ENCODE measurements around the gene CLTRN.

The CLTRN gene

GRCh38 chrX:15645266-15645665 lies 19.3 kb downstream of the CLTRN start:
- H3K4me1 ChIP-seq: no peaks in the 10 kb centered on the region
- no peak overlapping the region for H3K4me2 ChIP-seq
- H3K36me3 ChIP-seq: no peaks in the 10 kb centered on the region
- H3K27me3 ChIP-seq: peaks cover 80 to 89% (median 83%) of the 10 kb centered on the region in 11 experiments
- no peak for TF ChIP-seq Cebpa-rat (IDR thresholded peaks at IDR 0.05)
- peaks cover 0 to 7% (median 0%) of the 10 kb centered on the region in 11 experiments; a peak in 3 of 22 replicates for H3K9me3 ChIP-seq (replicated peaks in 1 of 11)
- H4K20me1 ChIP-seq: no peaks in the 10 kb centered on the region; a peak in 1 of 22 replicates
- no peak overlapping the region for H3K27ac ChIP-seq
- no peak overlapping the region for H3K4me3 ChIP-seq
- H3K9ac ChIP-seq: no peak overlapping the region

- Histone ChIP-seq H3K4me1 (no peaks in the 10 kb centered on the region), H4K20me1 (no peaks in the 10 kb centered on the region; a peak in 1 of 22 replicates), H3K27me3 (peaks cover 81 to 89% (median 83%) of the 10 kb centered on the region in 11 experiments), H3K27ac (no peak overlapping the region), H3K4me2 (no peak overlapping the region), H3K4me3 (no peak overlapping the region), H3K9ac (no peak overlapping the region), H3K9me3 (replicated peaks in 1 of 11) (peaks cover 0 to 7% (median 0%) of the 10 kb centered on the region in 11 experiments; a peak in 3 of 22 replicates), H3K36me3 (no peaks in the 10 kb centered on the region)
- peak in 4 of 11 experiments; percentile 34 to 62 (median 46); a peak in 2 of 22 replicates for TF ChIP-seq Cebpa-rat (IDR thresholded peaks at IDR 0.05)
Observed at GRCh38 chrX:15644560-15644872, 20.1 kb downstream of the CLTRN start.

GRCh38 chrX:15643786-15644559 lies 20.6 kb downstream of the CLTRN start:
- H3K9ac ChIP-seq: no peak overlapping the region
- H3K4me2 ChIP-seq: no peak overlapping the region
- H4K20me1 ChIP-seq: no peaks in the 10 kb centered on the region; a peak in 1 of 22 replicates
- TF ChIP-seq Cebpa-rat (IDR thresholded peaks at IDR 0.05): no peak
- H3K27ac ChIP-seq: no peak overlapping the region
- no peaks in the 10 kb centered on the region for H3K36me3 ChIP-seq
- H3K9me3 ChIP-seq (replicated peaks in 1 of 11): peaks cover 0 to 7% (median 0%) of the 10 kb centered on the region in 11 experiments; a peak in 3 of 22 replicates
- H3K4me1 ChIP-seq: no peaks in the 10 kb centered on the region
- H3K4me3 ChIP-seq: no peak overlapping the region
- H3K27me3 ChIP-seq: peaks cover 81 to 90% (median 83%) of the 10 kb centered on the region in 11 experiments

- H3K9ac ChIP-seq: no peak overlapping the region
- TF ChIP-seq Cebpa-rat (IDR thresholded peaks at IDR 0.05): no peak
- H3K27me3 ChIP-seq: peaks cover 89 to 98% (median 96%) of the 10 kb centered on the region in 11 experiments
- no peaks in the 10 kb centered on the region; a peak in 1 of 22 replicates for H4K20me1 ChIP-seq
- H3K4me1 ChIP-seq: no peaks in the 10 kb centered on the region
- peaks cover 0 to 19% (median 5%) of the 10 kb centered on the region in 11 experiments; a peak in 9 of 22 replicates for H3K9me3 ChIP-seq (replicated peaks in 1 of 11)
- H3K4me3 ChIP-seq: no peak overlapping the region
- no peaks in the 10 kb centered on the region for H3K36me3 ChIP-seq
- no peak overlapping the region for H3K4me2 ChIP-seq
- no peak overlapping the region for H3K27ac ChIP-seq
Observed at GRCh38 chrX:15631637-15632036, 33.0 kb downstream of the CLTRN start.

- Histone ChIP-seq H3K36me3 (no peaks in the 10 kb centered on the region), H3K4me2 (no peak overlapping the region), H3K27me3 (peaks cover 87 to 94% (median 92%) of the 10 kb centered on the region in 11 experiments), H3K9me3 (replicated peaks in 1 of 11) (peaks cover 0 to 10% (median 0%) of the 10 kb centered on the region in 11 experiments; a peak in 3 of 22 replicates), H4K20me1 (no peaks in the 10 kb centered on the region; a peak in 2 of 22 replicates), H3K27ac (no peak overlapping the region), H3K9ac (no peak overlapping the region), H3K4me3 (no peak overlapping the region), H3K4me1 (no peaks in the 10 kb centered on the region)
- TF ChIP-seq Cebpa-rat (IDR thresholded peaks at IDR 0.05): no peak
Observed at GRCh38 chrX:15623054-15623453, 41.6 kb downstream of the CLTRN start.

- TF ChIP-seq Cebpa-rat (IDR thresholded peaks at IDR 0.05): no peak
- Histone ChIP-seq H3K4me3 (no peak overlapping the region), H3K4me2 (no peak overlapping the region), H3K9me3 (replicated peaks in 1 of 11) (peaks cover 0 to 6% (median 0%) of the 10 kb centered on the region in 11 experiments; a peak in 3 of 22 replicates), H3K4me1 (no peaks in the 10 kb centered on the region), H4K20me1 (no peaks in the 10 kb centered on the region; a peak in 1 of 22 replicates), H3K27ac (no peak overlapping the region), H3K27me3 (peaks cover 96 to 100% (median 98%) of the 10 kb centered on the region in 11 experiments), H3K9ac (no peak overlapping the region), H3K36me3 (no peaks in the 10 kb centered on the region)
Observed at GRCh38 chrX:15619053-15619755, 45.4 kb downstream of the CLTRN start.

GRCh38 chrX:15617111-15617510 lies 47.5 kb downstream of the CLTRN start:
- H3K4me3 ChIP-seq: no peak overlapping the region
- H3K27ac ChIP-seq: no peak overlapping the region
- no peaks in the 10 kb centered on the region; a peak in 1 of 22 replicates for H4K20me1 ChIP-seq
- H3K36me3 ChIP-seq: no peaks in the 10 kb centered on the region
- no peaks in the 10 kb centered on the region for H3K4me1 ChIP-seq
- TF ChIP-seq Cebpa-rat (IDR thresholded peaks at IDR 0.05): no peak
- peaks cover 98 to 100% (median 99%) of the 10 kb centered on the region in 11 experiments for H3K27me3 ChIP-seq
- H3K9ac ChIP-seq: no peak overlapping the region
- H3K9me3 ChIP-seq (replicated peaks in 1 of 11): no peaks in the 10 kb centered on the region
- H3K4me2 ChIP-seq: no peak overlapping the region

GRCh38 chrX:15616531-15616930 lies 48.1 kb downstream of the CLTRN start:
- H3K4me3 ChIP-seq: no peak overlapping the region
- H3K4me2 ChIP-seq: no peak overlapping the region
- no peaks in the 10 kb centered on the region for H3K36me3 ChIP-seq
- TF ChIP-seq Cebpa-rat (IDR thresholded peaks at IDR 0.05): no peak
- H3K9ac ChIP-seq: no peak overlapping the region
- no peaks in the 10 kb centered on the region; a peak in 1 of 22 replicates for H4K20me1 ChIP-seq
- H3K4me1 ChIP-seq: no peaks in the 10 kb centered on the region
- no peaks in the 10 kb centered on the region for H3K9me3 ChIP-seq (replicated peaks in 1 of 11)
- H3K27me3 ChIP-seq: peaks cover 98 to 100% (median 99%) of the 10 kb centered on the region in 11 experiments
- H3K27ac ChIP-seq: no peak overlapping the region

- no peaks in the 10 kb centered on the region for H3K36me3 ChIP-seq
- H3K9ac ChIP-seq: no peak overlapping the region
- peaks cover 0 to 8% (median 0%) of the 10 kb centered on the region in 11 experiments; a peak in 4 of 22 replicates for H3K9me3 ChIP-seq (replicated peaks in 1 of 11)
- H3K4me1 ChIP-seq: peaks cover 0 to 8% (median 0%) of the 10 kb centered on the region in 10 experiments; a peak in 2 of 20 replicates
- H3K27ac ChIP-seq: no peak overlapping the region
- H3K4me2 ChIP-seq: no peak overlapping the region
- H3K4me3 ChIP-seq: no peak overlapping the region
- peaks cover 86 to 99% (median 97%) of the 10 kb centered on the region in 11 experiments for H3K27me3 ChIP-seq
- no peak for TF ChIP-seq Cebpa-rat (IDR thresholded peaks at IDR 0.05)
- H4K20me1 ChIP-seq: peaks cover 0 to 8% (median 0%) of the 10 kb centered on the region in 11 experiments; a peak in 3 of 22 replicates
Observed at GRCh38 chrX:15607067-15607466, 57.5 kb downstream of the CLTRN start.

All from BLaER1 treated with 17β-estradiol and CSF1 and Interleukin-3, amounts not matched to agents 10 nM and 100 nM (cell line).